Epithelial cell of proximal tubule (primary cell): ENCODE data around the gene SPTBN5. TPM values are rescaled to one million over a fixed set of nuclear protein-coding genes. Genes with fewer than 3 reads are reported as not detected.

ENCODE experiments used
- DNase-seq: peaks from one replicate; pipeline ENCODE4 v3.0.0-alpha.2; 2011; ENCODE audit warnings: low read depth
- H3K4me3 ChIP-seq: 2 replicates; pipeline ENCODE4 v1.5.1; 2011; ENCODE audit warnings: low read depth, mild to moderate bottlenecking, low read length
- CTCF ChIP-seq: conservative IDR thresholded peaks from 2 replicates; pipeline ENCODE4 v1.5.1; 2012; ENCODE audit warnings: low read depth, mild to moderate bottlenecking, low read length
- total RNA-seq: library from RNA; depleted of rRNA; stranded (reverse); fragments of >200 nt; gene quantifications from 2 replicates; pipeline ENCODE4 v1.2.3, GENCODE V29; 2015

Gene SPTBN5
- total RNA-seq, 1 donor from 2014 or later: 0.63 TPM

GRCh38 chr15:41869770-41870688, 23.8 kb downstream of the SPTBN5 start:
- no peak for DNase-seq
- TF ChIP-seq CTCF: no peak
- H3K4me3 ChIP-seq: no peak overlapping the region

GRCh38 chr15:41868321-41868720, 25.5 kb downstream of the SPTBN5 start:
- H3K4me3 ChIP-seq: no peak overlapping the region
- DNase-seq: no peak
- TF ChIP-seq CTCF: no peak

- TF ChIP-seq CTCF: no peak
- no peak for DNase-seq
- no peak overlapping the region for H3K4me3 ChIP-seq
Measured at GRCh38 chr15:41866872-41867579, 26.8 kb downstream of the SPTBN5 start.

GRCh38 chr15:41866263-41866703, 27.6 kb downstream of the SPTBN5 start:
- H3K4me3 ChIP-seq: no peak overlapping the region
- no peak for DNase-seq
- TF ChIP-seq CTCF: no peak

- H3K4me3 ChIP-seq: no peak overlapping the region
- no peak for DNase-seq
- TF ChIP-seq CTCF: no peak
Measured at GRCh38 chr15:41865490-41866055, 28.3 kb downstream of the SPTBN5 start.

- no peak overlapping the region for H3K4me3 ChIP-seq
- no peak for TF ChIP-seq CTCF
- no peak for DNase-seq
Measured at GRCh38 chr15:41862515-41863116, 31.2 kb downstream of the SPTBN5 start.
